ENCODE data around the gene PABPN1.

Gene PABPN1

DNA sequence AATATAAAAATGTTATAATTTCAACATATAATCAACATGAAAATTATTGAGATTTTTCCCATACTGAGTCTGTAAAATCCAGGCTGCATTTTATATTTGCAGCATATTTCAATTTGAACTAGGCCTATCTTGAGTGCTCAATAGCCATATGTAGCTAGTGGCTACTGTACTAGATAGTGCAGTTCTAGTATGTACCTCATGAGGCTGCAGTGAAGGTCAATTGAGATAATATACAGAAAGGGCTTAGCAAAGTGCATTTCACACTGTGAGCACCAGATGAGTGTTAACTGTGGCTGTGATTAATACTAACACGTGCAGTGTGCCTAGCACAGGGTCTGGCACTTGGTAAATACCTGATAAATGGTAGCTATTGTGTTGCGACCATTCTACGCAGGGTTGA, 36.8 kb downstream of the PABPN1 start:
- DNase-seq (ENCODE audit: low read depth in 2 of 3, low spot score in 1 of 3): no peak

DNA sequence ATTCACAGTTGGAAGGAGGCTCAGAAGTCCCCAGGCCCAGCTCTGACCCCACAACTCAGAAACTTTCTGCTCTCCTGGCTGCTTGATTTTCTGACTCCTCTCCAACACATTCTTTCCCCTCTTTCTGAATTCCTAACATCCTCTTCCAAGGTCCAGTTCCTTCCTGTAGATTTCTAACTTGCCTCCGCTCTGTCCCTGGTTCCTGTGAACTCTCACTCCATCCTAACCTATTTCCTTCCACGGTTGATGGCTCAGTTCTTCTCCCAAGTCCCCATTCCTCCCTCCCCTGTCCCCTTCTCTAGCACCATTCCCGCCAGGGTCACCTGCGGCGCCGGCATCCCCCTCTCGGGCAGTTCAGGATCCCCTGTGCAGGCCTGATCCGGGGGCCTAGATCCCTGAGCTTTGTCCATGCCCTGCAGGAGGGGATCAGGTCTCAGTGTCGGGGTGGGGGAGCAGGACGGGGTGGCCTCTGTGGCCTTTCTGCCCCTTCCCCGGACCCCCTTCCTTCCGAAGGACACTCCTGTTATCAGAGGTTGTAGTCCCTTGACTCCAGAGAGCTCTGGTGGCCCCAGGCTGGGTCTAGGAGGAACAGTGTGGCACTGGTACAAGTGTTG, 37.4 kb downstream of the PABPN1 start:
- no peak for DNase-seq (ENCODE audit: low read depth in 2 of 3, low spot score in 1 of 3)

DNA sequence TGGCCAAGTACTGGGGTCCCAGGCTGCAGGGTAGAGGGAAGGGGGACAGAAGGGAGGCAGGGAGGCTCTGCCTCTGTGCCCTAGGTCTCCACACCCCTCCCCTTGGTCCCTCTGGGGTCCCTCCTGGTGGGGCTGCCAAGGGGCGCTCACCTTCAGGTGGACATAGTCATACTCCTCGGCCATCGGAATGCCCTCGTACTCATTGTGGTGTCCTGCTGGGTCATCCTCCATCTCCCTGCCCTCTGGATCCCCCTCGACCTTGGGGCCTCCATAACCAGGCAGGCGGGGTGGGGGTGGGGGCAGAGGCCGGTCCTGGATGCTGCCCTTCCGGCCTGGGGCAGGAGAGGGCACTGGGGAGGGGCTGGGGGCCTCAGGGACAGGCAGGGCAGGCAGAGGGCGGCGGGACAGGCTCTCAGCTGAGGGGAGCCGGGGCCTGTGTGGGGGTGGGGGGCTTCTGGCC, 37.9 kb downstream of the PABPN1 start:
- no peak for DNase-seq (ENCODE audit: low read depth in 2 of 3, low spot score in 1 of 3)

GRCh38 chr14:23359722-23360447, 38.6 kb downstream of the PABPN1 start:
- DNase-seq (ENCODE audit: low read depth in 2 of 3, low spot score in 1 of 3): no peak

- DNase-seq (ENCODE audit: low read depth in 2 of 3, low spot score in 1 of 3): no peak
Observed at GRCh38 chr14:23360496-23360895, 39.2 kb downstream of the PABPN1 start.

DNA sequence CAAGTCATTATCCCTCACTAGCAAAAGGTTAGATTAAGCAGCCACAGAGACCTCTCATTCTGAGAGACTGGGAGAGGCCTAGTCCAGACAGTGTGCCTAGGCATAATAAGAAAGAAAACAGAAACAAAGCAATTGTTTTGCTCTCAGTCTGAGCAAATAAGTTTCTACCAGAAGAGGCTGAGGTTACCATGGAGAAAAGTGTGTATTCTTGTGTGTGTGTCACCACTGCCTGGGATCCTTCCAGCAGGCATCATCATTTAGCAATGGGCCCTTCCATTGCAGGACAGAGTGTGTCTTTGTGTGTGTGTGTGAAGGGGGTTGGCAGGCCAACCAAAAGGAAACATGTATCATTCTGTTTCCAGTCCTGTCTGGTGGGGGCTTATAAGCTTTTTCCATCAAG, 40.1 kb downstream of the PABPN1 start:
- DNase-seq (ENCODE audit: low read depth in 2 of 3, low spot score in 1 of 3): no peak

DNA sequence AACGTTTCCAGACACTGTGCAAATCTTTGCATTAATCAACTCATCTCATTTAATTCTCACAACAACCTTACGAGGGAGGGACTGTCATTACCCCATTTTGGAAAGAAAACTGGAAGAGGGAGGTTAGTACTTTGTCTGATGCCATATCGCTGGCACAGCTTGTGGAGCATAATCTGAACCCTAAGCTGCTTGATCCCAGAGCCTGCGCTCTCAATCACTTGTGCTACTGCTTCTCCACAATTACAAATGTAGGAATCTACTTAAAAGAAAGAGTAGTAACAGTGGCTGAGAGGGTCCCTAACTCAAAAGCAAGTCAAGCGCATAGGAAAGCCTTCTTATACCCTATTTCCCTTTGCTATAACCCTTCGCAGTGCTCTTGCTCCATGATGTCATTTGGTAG, 40.5 kb downstream of the PABPN1 start:
- no peak for DNase-seq (ENCODE audit: low read depth in 2 of 3, low spot score in 1 of 3)

GRCh38 chr14:23362200-23362599, 40.9 kb downstream of the PABPN1 start:
- DNase-seq (ENCODE audit: low read depth in 2 of 3, low spot score in 1 of 3): no peak

DNA sequence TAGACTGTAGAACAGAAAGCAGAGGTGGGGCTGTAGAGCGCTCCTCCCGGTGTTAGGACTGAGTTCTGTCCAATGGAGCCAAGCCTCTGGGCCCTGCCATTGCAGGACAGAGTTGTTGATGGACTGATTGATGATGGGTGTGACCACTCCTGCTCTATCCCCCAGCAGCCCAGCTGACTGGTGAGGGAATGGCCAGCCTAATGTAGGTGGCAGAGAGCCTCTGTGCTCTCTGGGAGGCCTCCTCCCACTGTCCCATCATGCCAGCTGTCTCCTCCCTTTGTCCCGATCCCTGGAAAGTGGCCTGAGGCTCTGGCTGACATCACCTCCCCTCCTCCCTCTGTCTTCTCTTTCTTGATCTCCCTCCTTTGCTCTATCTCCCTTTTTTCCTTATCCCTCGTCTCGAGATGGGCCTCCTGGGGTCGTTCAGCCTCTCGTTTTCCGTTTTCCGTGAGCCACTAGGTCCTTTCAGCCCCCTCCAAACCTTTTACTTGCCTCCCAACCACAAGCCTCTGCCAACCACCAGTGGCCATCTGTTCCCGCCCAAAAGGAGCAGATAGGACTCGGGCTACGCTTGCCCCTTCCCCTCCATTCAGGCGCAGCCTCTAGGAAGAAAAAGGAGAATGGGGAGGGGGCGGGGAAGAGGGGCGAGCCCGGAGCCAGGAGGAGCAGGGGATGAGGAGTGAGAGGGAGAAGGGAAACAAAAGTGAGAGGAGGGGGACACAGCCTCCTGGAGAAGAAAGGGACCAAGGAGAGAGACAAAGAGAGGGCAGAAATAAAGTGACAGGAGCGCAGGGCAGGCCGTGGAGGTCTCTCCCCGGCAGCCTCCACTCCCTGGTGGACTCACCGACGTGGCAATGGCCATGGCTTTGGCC, 43.1 kb downstream of the PABPN1 start:
- no peak for DNase-seq (ENCODE audit: low read depth in 2 of 3, low spot score in 1 of 3)

DNA sequence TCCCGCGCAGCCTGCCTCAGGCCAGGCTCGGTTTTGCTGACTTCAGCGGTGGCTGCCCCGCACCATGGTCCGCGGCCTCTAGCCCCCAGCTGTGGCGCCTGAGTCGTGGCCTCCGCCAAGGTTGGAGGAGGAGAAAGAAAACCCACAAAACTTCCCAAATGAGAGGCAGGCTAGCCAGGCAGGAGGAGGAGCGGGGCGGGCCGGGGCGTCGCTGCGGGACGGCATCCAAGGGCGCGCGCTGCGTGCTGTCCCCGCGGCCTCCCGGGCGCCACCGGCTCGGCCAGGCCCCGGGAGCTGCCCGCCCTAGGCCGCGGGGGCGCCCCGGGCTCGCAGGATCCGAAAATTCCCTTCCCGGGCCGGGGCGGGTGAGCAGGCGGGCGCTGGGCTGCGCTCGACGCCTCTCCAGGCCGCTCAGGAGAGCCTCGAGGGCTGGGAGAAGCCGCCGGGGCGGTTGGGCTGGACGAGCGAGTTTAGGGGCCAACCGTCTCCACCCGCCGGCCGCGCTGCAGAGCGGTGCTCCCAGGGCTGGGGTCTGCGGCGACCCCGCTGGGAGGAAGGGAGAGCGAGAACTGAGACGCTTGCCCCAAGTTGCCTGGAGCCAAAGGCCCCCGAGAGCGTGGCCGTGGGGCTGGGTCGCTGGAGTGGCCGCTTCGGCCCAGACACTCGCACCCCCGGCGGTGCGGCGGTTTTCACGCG, 43.9 kb downstream of the PABPN1 start, which contains the start of gene EFS:
Gene EFS, minus strand, starts transcription at position 137 of the 696 bp plus-strand sequence. CDS start 147 bp downstream, outside the sequence.
- DNase-seq (ENCODE audit: low read depth in 2 of 3, low spot score in 1 of 3): no peak

- no peak for DNase-seq (ENCODE audit: low read depth in 2 of 3, low spot score in 1 of 3)
Observed at GRCh38 chr14:23365732-23366425, 44.6 kb downstream of the PABPN1 start.

DNA sequence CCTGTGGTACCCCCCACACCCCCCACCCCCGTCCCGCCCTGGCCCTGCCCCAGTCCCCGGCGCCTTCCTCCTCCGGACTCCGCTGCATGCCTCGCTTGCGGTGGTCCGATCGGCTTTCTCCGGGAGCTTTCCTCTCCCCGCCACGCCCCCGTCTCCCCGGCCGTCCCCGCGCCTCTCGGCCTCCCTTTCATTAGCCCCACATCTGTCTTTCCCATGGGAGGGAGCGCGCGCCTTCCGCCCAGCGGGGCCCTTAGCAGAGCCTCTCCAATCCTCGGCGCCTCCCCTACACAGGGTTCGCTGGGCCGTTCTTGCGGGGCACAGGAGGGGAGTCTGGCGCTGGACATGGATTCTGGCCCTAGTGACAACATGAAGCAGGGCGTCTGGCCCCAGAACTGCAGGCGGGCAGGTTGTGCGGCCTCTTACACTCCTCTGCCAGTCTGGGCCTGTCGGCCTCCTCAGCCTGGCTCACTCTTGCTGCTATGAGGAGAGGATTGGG, 45.2 kb downstream of the PABPN1 start:
- no peak for DNase-seq (ENCODE audit: low read depth in 2 of 3, low spot score in 1 of 3)

GRCh38 chr14:23370221-23370620, 49.0 kb downstream of the PABPN1 start:
- no peak for DNase-seq (ENCODE audit: low read depth in 2 of 3, low spot score in 1 of 3)

GRCh38 chr14:23371865-23372264, 50.6 kb downstream of the PABPN1 start:
- DNase-seq (ENCODE audit: low read depth in 2 of 3, low spot score in 1 of 3): no peak

- no peak for DNase-seq (ENCODE audit: low read depth in 2 of 3, low spot score in 1 of 3)
Observed at GRCh38 chr14:23372509-23372908, 51.3 kb downstream of the PABPN1 start, which contains the start of gene IL25. TSS of gene IL25 (plus strand) at chr14:23372809.

DNA sequence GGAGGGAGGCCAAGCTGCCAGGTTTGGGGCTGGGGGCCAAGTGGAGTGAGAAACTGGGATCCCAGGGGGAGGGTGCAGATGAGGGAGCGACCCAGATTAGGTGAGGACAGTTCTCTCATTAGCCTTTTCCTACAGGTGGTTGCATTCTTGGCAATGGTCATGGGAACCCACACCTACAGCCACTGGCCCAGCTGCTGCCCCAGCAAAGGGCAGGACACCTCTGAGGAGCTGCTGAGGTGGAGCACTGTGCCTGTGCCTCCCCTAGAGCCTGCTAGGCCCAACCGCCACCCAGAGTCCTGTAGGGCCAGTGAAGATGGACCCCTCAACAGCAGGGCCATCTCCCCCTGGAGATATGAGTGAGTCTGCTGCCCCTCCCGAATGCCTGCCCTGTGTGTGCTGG, 51.8 kb downstream of the PABPN1 start:
- DNase-seq (ENCODE audit: low read depth in 2 of 3, low spot score in 1 of 3): no peak

Measured in stimulated activated CD4-positive, alpha-beta T cell treated with anti-CD3 and anti-CD28 coated beads, Interleukin-12 subunit alpha, Interleukin-12 subunit beta, amount 100 ng/mL, for 48 hours (primary cell).